ENCODE data around the gene RABL6.

The RABL6 gene

DNA sequence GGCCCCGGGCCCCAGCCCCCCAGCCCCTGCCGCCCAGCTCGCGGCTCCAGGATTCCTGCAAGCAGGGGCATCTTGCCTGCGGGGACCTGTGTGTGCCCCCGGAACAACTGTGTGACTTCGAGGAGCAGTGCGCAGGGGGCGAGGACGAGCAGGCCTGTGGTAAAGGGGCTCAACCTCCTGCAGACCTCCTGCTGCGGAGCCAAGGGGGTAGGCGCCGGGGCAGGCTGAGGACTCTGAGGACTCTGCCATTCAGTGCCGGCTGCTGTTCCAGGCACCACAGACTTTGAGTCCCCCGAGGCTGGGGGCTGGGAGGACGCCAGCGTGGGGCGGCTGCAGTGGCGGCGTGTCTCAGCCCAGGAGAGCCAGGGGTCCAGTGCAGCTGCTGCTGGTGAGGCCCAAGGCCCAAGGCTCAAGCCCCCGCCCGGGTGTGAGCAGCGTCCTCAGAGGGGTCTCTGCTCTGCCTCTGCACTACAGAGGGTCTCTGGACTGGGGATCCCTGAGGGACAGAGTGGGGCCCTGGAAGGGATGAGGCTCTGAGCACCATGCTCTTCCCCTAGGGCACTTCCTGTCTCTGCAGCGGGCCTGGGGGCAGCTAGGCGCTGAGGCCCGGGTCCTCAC, 47.8 kb downstream of the RABL6 start:
- TF ChIP-seq, protein P1, sequence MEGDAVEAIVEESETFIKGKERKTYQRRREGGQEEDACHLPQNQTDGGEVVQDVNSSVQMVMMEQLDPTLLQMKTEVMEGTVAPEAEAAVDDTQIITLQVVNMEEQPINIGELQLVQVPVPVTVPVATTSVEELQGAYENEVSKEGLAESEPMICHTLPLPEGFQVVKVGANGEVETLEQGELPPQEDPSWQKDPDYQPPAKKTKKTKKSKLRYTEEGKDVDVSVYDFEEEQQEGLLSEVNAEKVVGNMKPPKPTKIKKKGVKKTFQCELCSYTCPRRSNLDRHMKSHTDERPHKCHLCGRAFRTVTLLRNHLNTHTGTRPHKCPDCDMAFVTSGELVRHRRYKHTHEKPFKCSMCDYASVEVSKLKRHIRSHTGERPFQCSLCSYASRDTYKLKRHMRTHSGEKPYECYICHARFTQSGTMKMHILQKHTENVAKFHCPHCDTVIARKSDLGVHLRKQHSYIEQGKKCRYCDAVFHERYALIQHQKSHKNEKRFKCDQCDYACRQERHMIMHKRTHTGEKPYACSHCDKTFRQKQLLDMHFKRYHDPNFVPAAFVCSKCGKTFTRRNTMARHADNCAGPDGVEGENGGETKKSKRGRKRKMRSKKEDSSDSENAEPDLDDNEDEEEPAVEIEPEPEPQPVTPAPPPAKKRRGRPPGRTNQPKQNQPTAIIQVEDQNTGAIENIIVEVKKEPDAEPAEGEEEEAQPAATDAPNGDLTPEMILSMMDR (IDR thresholded peaks at IDR 0.05; ENCODE audit: low read depth, low read length): no peak
- DNase-seq (ENCODE audit: extremely low read depth, low read depth): no peak

DNA sequence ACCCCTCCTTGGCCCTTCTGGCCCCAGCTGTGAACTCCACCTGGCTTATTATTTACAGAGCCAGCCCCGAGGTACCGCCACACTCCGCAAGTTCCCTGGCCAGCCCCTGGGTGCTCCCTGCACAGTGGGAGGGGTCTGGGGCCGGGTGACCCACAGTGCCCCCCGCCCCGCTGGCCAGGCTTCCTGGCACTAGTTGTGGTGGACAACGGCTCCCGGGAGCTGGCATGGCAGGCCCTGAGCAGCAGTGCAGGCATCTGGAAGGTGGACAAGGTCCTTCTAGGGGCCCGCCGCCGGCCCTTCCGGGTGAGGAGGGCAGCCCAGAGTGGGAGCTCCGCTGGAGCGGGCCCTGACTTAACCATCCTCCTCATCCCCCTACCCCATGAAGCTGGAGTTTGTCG, 48.3 kb downstream of the RABL6 start:
- TF ChIP-seq, protein P1 (IDR thresholded peaks at IDR 0.05; ENCODE audit: low read depth, low read length): no peak
- no peak for DNase-seq (ENCODE audit: extremely low read depth, low read depth)

DNA sequence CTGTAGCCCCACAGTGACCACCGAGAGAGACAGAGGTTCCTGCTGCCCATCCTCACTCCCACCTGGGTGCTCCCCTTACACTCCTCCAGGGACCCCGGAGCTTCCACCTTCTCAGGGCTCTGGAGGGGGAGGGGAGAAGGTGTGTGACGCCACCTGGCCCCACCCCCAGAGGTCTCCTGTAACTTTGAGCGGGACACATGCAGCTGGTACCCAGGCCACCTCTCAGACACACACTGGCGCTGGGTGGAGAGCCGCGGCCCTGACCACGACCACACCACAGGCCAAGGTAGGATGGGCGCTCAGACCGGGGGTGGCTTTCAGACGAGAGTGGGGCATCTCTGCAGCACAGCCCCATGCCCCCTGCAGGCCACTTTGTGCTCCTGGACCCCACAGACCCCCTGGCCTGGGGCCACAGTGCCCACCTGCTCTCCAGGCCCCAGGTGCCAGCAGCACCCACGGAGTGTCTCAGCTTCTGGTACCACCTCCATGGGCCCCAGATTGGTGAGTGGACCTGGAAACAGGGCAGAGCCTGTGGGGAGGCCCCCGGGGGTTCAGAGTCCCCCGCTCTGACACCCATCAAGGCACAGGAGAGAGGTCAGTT, 48.9 kb downstream of the RABL6 start:
- TF ChIP-seq, protein P1 (IDR thresholded peaks at IDR 0.05; ENCODE audit: low read depth, low read length): no peak
- no peak for DNase-seq (ENCODE audit: extremely low read depth, low read depth)

DNA sequence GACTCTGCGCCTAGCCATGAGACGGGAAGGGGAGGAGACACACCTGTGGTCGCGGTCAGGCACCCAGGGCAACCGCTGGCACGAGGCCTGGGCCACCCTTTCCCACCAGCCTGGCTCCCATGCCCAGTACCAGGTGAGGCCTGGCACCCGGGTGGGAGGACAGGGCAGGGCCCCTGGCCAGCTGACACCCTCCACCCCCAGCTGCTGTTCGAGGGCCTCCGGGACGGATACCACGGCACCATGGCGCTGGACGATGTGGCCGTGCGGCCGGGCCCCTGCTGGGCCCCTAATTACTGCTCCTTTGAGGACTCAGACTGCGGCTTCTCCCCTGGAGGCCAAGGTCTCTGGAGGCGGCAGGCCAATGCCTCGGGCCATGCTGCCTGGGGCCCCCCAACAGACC, 49.4 kb downstream of the RABL6 start:
- DNase-seq (ENCODE audit: extremely low read depth, low read depth): no peak
- TF ChIP-seq, protein P1 (IDR thresholded peaks at IDR 0.05; ENCODE audit: low read depth, low read length): no peak

DNA sequence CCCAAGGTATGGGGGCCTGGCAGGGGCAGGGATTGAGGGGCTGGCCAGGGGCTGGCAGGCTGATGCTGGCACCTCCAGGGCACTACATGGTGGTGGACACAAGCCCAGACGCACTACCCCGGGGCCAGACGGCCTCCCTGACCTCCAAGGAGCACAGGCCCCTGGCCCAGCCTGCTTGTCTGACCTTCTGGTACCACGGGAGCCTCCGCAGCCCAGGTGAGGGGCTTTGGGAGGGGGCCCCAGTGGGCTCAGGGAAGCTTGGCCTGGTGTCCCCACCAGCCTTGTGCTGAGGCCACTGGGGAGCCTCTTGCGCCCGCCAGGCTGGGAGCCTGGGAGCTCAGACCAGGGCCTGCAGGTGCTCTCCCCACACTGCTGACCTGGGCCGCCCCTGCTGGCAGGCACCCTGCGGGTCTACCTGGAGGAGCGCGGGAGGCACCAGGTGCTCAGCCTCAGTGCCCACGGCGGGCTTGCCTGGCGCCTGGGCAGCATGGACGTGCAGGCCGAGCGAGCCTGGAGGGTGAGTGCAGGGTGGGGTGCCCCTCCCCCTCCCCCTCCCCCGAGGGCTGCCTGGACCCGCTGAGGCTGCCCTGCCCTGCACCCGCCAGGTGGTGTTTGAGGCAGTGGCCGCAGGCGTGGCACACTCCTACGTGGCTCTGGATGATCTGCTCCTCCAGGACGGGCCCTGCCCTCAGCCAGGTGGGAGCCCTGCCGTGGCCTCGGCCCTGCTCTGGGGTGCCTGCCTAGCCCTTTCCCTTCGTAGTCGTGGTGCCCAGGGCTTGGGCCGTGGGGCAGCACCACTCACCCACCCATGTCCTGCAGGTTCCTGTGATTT, 50.0 kb downstream of the RABL6 start:
- TF ChIP-seq, protein P1 (IDR thresholded peaks at IDR 0.05; ENCODE audit: low read depth, low read length): no peak
- DNase-seq (ENCODE audit: extremely low read depth, low read depth): no peak

DNA sequence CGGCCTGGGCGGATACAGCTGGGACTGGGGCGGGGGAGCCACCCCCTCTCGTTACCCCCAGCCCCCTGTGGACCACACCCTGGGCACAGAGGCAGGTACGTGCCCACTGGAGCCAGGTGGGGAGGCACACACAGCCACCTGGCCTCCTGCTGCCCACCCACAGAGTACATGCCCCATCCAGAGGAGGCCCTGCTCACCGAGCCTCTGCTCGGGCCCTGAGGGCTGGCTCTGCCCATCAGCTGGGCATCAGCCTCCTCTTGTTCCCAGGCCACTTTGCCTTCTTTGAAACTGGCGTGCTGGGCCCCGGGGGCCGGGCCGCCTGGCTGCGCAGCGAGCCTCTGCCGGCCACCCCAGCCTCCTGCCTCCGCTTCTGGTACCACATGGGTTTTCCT, 50.7 kb downstream of the RABL6 start:
- TF ChIP-seq, protein P1 (IDR thresholded peaks at IDR 0.05; ENCODE audit: low read depth, low read length): no peak
- DNase-seq (ENCODE audit: extremely low read depth, low read depth): no peak

Data from AG09319 (cell line).